H9 (cell line): Measurements from ENCODE around the gene TTC39C. TPM values are rescaled to one million over a fixed set of nuclear protein-coding genes. Genes with fewer than 3 reads are reported as not detected.

Experiments used
- DNase-seq: peaks from one replicate; pipeline ENCODE4 v3.0.0-alpha.2; 2017
- H2AFZ ChIP-seq: one replicate; pipeline ENCODE4 v1.6.1; 2013; ENCODE audit warnings: mild to moderate bottlenecking, low read length, control low read depth, moderate library complexity
- H2AK5ac ChIP-seq: 2 replicates; pipeline ENCODE4 v1.6.1; 2013; ENCODE audit warnings: low read length, control low read depth, mixed read lengths; ENCODE audit not compliant: insufficient read length
- H2BK120ac ChIP-seq: one replicate; pipeline ENCODE4 v1.6.1; 2013; ENCODE audit warnings: low read depth, mild to moderate bottlenecking, low read length, control low read depth, inconsistent platforms; ENCODE audit not compliant: poor library complexity, severe bottlenecking
- H2BK12ac ChIP-seq: 2 replicates; pipeline ENCODE4 v1.6.1; 2013; ENCODE audit warnings: low read length, control low read depth, mixed read lengths, low read depth; ENCODE audit not compliant: insufficient read length
- H2BK15ac ChIP-seq: 2 replicates; pipeline ENCODE4 v1.6.1; 2013; ENCODE audit warnings: low read depth, low read length, control low read depth
- H2BK20ac ChIP-seq: one replicate; pipeline ENCODE4 v1.6.1; 2013; ENCODE audit warnings: low read depth, mild to moderate bottlenecking, low read length, control low read depth, inconsistent platforms; ENCODE audit not compliant: poor library complexity, severe bottlenecking
- H2BK5ac ChIP-seq: 2 replicates; pipeline ENCODE4 v1.6.1; 2013; ENCODE audit warnings: low read length, control low read depth, mixed read lengths; ENCODE audit not compliant: insufficient read length
- H3K14ac ChIP-seq: 2 replicates; pipeline ENCODE4 v1.6.1; 2013; ENCODE audit warnings: low read length, control low read depth; ENCODE audit not compliant: insufficient read depth
- H3K18ac ChIP-seq: 2 replicates; pipeline ENCODE4 v1.6.1; 2013; ENCODE audit warnings: low read depth, mild to moderate bottlenecking, mixed read lengths, low read length, control low read depth; ENCODE audit not compliant: insufficient read length
- H3K23ac ChIP-seq: 2 replicates; pipeline ENCODE4 v1.6.1; 2013; ENCODE audit warnings: low read length, control low read depth, mixed read lengths, low read depth; ENCODE audit not compliant: insufficient read length
- H3K23me2 ChIP-seq: 2 replicates; pipeline ENCODE4 v1.6.1; 2013; ENCODE audit warnings: low read depth, mild to moderate bottlenecking, mixed read lengths, low read length, control low read depth; ENCODE audit not compliant: insufficient read length, poor library complexity, severe bottlenecking
- H3K27ac ChIP-seq: 2 replicates; pipeline ENCODE4 v1.5.1; 2013; ENCODE audit warnings: low read length, control low read depth, mixed read lengths, low read depth; ENCODE audit not compliant: insufficient read length
- H3K27me3 ChIP-seq: 2 replicates; pipeline ENCODE4 v1.6.1; 2013; ENCODE audit warnings: low read length, control low read depth, inconsistent platforms; ENCODE audit not compliant: insufficient read depth
- H3K4ac ChIP-seq: 2 replicates; pipeline ENCODE4 v1.6.1; 2013; ENCODE audit warnings: low read depth, mild to moderate bottlenecking, control low read depth, inconsistent platforms, low read length, moderate library complexity
- H3K4me1 ChIP-seq: 2 replicates; pipeline ENCODE4 v1.6.1; 2013; ENCODE audit warnings: low read length, control low read depth, inconsistent platforms; ENCODE audit not compliant: insufficient read depth
- H3K4me2 ChIP-seq: 2 replicates; pipeline ENCODE4 v1.6.1; 2013; ENCODE audit warnings: low read length, control low read depth, mixed read lengths; ENCODE audit not compliant: insufficient read length, insufficient read depth
- H3K56ac ChIP-seq: 2 replicates; pipeline ENCODE4 v1.6.1; 2013; ENCODE audit warnings: low read depth, mild to moderate bottlenecking, mixed read lengths, low read length, control low read depth; ENCODE audit not compliant: insufficient read length
- H3K79me1 ChIP-seq: 2 replicates; pipeline ENCODE4 v1.6.1; 2013; ENCODE audit warnings: low read depth, mild to moderate bottlenecking, moderate library complexity, low read length, control low read depth, inconsistent platforms; ENCODE audit not compliant: insufficient read depth, poor library complexity, severe bottlenecking
- H3K79me2 ChIP-seq: 2 replicates; pipeline ENCODE4 v1.6.1; 2013; ENCODE audit warnings: low read length, control low read depth, inconsistent platforms; ENCODE audit not compliant: insufficient read depth
- H3K9ac ChIP-seq: 2 replicates; pipeline ENCODE4 v1.6.1; 2013; ENCODE audit warnings: low read length, control low read depth, mixed read lengths; ENCODE audit not compliant: insufficient read length; ENCODE audit errors: extremely low read depth
- H3K9me3 ChIP-seq: one replicate; pipeline ENCODE4 v1.6.1; 2013; ENCODE audit warnings: low read depth, low read length, inconsistent platforms; ENCODE audit not compliant: control insufficient read depth
- H3T11ph ChIP-seq: one replicate; pipeline ENCODE4 v1.6.1; 2013; ENCODE audit warnings: mild to moderate bottlenecking, low read length, control low read depth, inconsistent platforms
- H4K20me1 ChIP-seq: one replicate; pipeline ENCODE4 v1.6.1; 2013; ENCODE audit not compliant: control insufficient read depth, insufficient read length, insufficient read depth
- H4K5ac ChIP-seq: 2 replicates; pipeline ENCODE4 v1.6.1; 2013; ENCODE audit warnings: low read depth, mild to moderate bottlenecking, mixed read lengths, low read length, control low read depth; ENCODE audit not compliant: insufficient read length
- H4K8ac ChIP-seq: replicated peaks from 2 replicates; pipeline ENCODE4 v1.6.1; 2013; ENCODE audit warnings: low read length, control low read depth, mixed read lengths, low read depth; ENCODE audit not compliant: insufficient read length
- H4K91ac ChIP-seq: 2 replicates; pipeline ENCODE4 v1.6.1; 2013; ENCODE audit warnings: low read depth, mild to moderate bottlenecking, moderate library complexity, mixed read lengths, low read length, control low read depth; ENCODE audit not compliant: insufficient read length
- H3K27ac Mint-ChIP-seq, 3 experiments: 2 replicates in 2 of 3; 3 replicates in 1 of 3; pipeline ENCODE4 v1.8.0; 2020 to 2021; ENCODE audit warnings: mixed read lengths in 3 of 3, mild to moderate bottlenecking in 1 of 3, moderate library complexity in 1 of 3
- H3K27me3 Mint-ChIP-seq: 2 replicates; pipeline ENCODE4 v1.8.0; 2021; ENCODE audit warnings: low read depth, mild to moderate bottlenecking, moderate library complexity, mixed read lengths
- H3K36me3 Mint-ChIP-seq, 3 experiments: 2 replicates in 2 of 3; 3 replicates in 1 of 3; pipeline ENCODE4 v1.8.0; 2020 to 2021; ENCODE audit warnings: low read depth in 3 of 3, mixed read lengths in 3 of 3; ENCODE audit not compliant: insufficient read depth in 1 of 3
- H3K4me1 Mint-ChIP-seq, 2 experiments: 2 replicates each; pipeline ENCODE4 v1.8.0; 2020; ENCODE audit warnings: mixed read lengths in 2 of 2
- H3K4me3 Mint-ChIP-seq, 2 experiments: 2 replicates in 1 of 2; 3 replicates in 1 of 2; pipeline ENCODE4 v1.8.0; 2020 to 2021; ENCODE audit warnings: mild to moderate bottlenecking in 2 of 2, mixed read lengths in 2 of 2, moderate library complexity in 1 of 2
- H3K9me3 Mint-ChIP-seq, 2 experiments: 2 replicates in 1 of 2; 3 replicates in 1 of 2; pipeline ENCODE4 v1.8.0; 2020; ENCODE audit warnings: mild to moderate bottlenecking in 2 of 2, mixed read lengths in 2 of 2, moderate library complexity in 1 of 2
- CTCF ChIP-seq: fragments of 200-600 bp; sonication (generic); conservative IDR thresholded peaks from 3 replicates; pipeline ENCODE4 v1.8.0; 2021; ENCODE audit warnings: antibody characterized with exemption, mild to moderate bottlenecking
- whole genome bisulfite sequencing: extraction: QIAGEN DNeasy Blood & Tissue Kit; methylation state at CpG from one replicate; pipeline ENCODE4 v1.1.7; 2013; ENCODE audit warnings: missing lambda C conversion rate, low lambda C conversion rate, mixed read lengths; ENCODE audit not compliant: insufficient read length; ENCODE audit errors: extremely low coverage; 5-methylcytosine and 5-hydroxymethylcytosine counted together
- total RNA-seq: library from RNA; stranded (reverse); gene quantifications from 2 replicates; pipeline ENCODE4 v1.2.1, GENCODE V29; 2021

TTC39C gene
- total RNA-seq, 1 experiment from 2014 or later, result 18.0 TPM

GRCh38 chr18:24153397-24153796 lies 138.8 kb downstream of the TTC39C start:
- no peak overlapping the region for H4K91ac ChIP-seq
- H2BK5ac ChIP-seq, result no peak overlapping the region
- no peak for DNase-seq
- H3K27me3 ChIP-seq, result no peaks in the 10 kb centered on the region
- H4K20me1 ChIP-seq, result no peaks in the 10 kb centered on the region
- Mint-ChIP-seq H3K4me1 (peaks cover 2 to 10% of the 10 kb centered on the region in 2 experiments; a peak in 2 of 4 replicates), H3K27ac (no peak overlapping the region), H3K36me3 (peaks cover 15 to 34% (median 29%) of the 10 kb centered on the region in 3 experiments), H3K9me3 (no peaks in the 10 kb centered on the region), H3K4me3 (no peak overlapping the region), H3K27me3 (no peaks in the 10 kb centered on the region)
- no peaks in the 10 kb centered on the region for H3K4me1 ChIP-seq
- H3K23me2 ChIP-seq, result no peaks in the 10 kb centered on the region
- H4K5ac ChIP-seq, result no peak overlapping the region
- H4K8ac ChIP-seq, result no peak overlapping the region
- no peaks in the 10 kb centered on the region for H3K79me1 ChIP-seq
- no peak overlapping the region for H2AK5ac ChIP-seq
- H3K56ac ChIP-seq, result no peak overlapping the region
- H3K4me2 ChIP-seq, result no peak overlapping the region
- H3K9ac ChIP-seq, result no peak overlapping the region
- no peak overlapping the region for H2AFZ ChIP-seq
- no peak overlapping the region for H3K23ac ChIP-seq
- H3K9me3 ChIP-seq, result no peaks in the 10 kb centered on the region
- TF ChIP-seq CTCF, result no peak
- WGBS, result no CpG with 5 or more reads among the region's 3 CpGs
- no peak overlapping the region for H3K4ac ChIP-seq
- no peak overlapping the region for H2BK12ac ChIP-seq
- no peak overlapping the region for H3K27ac ChIP-seq
- no peak overlapping the region for H2BK20ac ChIP-seq
- no peak overlapping the region for H2BK15ac ChIP-seq
- no peak overlapping the region for H3K14ac ChIP-seq
- no peaks in the 10 kb centered on the region for H3K79me2 ChIP-seq
- no peak overlapping the region for H3K18ac ChIP-seq
- no peak overlapping the region for H3T11ph ChIP-seq
- no peak overlapping the region for H2BK120ac ChIP-seq
